NCI-H2227 (cell line): Measurements from ENCODE around the gene LSR.
"Not testable (repeated sequence)": the region's sequence is repeated elsewhere in the genome, so short reads cannot be mapped to it uniquely, and the experiment has no call there.

ENCODE experiments used
- DNase-seq: peaks from one replicate; lab custom pipeline; 2025; ENCODE audit not compliant: unreplicated experiment; lab: John Stamatoyannopoulos, UW

The LSR gene

DNA sequence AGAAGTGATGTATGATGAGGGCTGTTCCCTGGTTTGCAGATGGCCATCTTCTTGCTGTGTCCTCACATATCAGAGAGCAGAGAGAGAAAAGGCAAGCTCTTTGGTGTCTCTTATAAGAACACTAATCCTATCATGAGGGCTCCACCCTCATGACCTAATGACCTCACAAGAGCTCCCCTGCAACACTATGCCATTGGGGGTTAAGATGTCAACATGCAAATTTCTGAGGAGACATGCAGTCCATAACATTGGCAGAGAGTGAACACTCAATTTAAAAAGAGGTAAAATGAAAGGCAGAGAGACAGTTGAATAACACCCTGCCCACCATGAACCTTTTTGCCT, 31.2 kb upstream of the LSR start:
- DNase-seq: no peak

DNA sequence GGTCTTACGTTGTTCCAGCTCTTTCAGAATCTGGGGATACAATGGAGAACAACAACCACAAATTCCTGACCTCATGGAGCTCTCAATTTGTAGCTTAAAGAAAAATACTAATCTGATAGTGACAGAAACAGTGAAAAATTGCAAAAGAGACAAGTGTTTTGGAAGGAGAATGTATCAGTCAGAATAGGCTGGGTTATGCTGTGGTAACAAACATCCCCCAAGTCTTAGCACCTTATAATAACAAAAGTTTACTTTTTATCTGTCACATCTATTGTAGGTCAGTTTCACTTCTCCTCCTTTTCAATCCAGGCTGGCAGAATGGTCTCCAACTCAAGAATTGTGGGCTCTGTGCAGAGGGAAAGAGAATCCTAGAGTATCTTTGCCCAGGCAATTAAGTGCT, 29.8 kb upstream of the LSR start:
- no peak for DNase-seq

DNA sequence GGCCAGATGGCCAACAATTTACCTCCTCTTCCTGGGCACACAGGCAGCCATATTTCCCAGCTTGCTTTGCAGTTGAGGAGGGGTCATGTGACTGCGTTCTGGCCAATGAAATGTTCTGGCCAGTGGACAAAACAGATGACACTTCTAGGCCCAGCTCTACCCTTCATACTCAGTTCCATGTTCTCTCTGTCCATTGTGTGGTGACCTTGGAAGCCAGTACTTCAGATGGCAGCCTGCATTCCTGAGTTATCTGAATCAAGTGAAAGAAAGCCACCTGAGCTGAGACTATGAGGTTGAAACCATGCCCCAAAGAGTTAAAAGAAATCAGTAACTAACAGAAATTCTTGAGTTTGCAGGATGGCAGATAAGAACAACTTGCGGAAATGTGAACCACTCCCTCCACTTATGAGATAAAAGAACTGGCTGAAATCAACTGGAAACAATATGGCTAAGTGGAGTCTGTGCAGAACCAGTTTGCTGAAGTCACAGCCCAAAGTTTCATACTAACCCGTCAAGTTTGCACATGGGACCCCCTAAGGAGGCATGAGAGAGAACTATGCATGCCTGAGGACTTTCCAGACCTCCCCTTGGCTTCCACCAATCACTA, 28.4 kb upstream of the LSR start:
- DNase-seq: no peak

GRCh38 chr19:35220973-35221590, 27.7 kb upstream of the LSR start:
- DNase-seq: not testable (repeated sequence)

DNA sequence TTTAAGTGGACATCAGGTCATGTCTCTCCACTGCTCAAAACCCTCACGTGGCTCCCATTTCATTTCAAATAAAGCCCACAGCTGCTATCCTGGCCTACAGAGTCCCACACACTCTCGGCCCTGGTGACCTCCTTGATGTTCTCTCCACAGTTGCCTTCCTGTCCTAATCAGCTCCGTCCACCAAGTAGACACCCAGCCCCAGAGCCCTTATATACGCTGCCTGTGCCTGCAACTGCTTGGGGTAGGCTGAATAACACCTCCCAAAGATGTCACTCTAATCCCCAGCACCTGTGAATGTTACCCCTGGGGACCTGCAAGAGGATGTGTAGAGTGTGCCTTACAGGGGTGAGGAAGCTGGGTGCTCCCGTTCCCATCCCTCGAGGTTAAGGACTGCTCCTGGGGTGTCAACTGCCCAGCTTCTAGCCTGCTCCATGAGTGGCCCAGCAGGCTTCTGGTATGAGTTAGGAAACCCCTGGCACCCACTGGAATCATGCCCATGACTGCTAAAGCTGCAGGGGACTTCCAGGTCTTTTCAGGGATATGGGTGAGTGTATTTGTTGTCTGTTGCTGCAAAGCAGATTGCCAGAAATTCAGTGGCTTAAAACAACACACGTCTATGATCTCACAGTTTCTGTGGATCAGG, 26.3 kb upstream of the LSR start:
- no peak for DNase-seq

DNA sequence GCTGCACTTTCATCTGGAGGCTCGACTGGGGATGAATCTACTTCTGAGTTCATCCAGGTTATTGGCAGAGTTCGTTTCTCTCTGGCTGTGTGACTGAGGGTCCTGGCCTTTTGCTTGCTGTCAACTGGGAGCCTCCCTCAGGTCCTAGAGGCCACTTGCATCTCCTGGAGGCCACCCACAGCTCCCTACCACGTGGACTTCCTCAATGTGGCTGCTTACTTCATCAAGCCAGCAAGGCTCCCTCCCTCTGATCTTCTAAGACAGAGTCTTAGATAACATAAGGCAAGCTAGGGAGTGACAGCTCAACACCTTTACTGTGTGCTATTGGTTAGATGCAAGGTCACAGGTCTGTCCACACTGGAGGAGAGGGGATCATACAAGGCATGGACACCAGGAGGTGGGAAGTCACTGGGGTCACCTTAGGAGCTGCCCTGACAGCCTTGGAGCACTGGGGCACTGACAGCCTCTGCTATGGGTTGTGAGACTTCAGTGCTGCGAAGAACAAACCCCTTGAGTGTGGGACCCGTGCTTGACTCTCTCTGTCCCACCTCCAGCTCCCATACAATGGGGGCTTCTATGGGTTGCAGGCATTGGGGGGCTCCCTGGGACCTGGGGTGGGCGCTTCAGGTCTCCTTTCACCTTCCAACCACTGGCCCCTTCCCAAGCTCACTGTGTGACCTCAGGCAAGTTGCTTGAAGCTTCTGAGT, 25.6 kb upstream of the LSR start:
- no peak for DNase-seq

GRCh38 chr19:35223862-35224505, 24.8 kb upstream of the LSR start:
- no peak for DNase-seq

DNA sequence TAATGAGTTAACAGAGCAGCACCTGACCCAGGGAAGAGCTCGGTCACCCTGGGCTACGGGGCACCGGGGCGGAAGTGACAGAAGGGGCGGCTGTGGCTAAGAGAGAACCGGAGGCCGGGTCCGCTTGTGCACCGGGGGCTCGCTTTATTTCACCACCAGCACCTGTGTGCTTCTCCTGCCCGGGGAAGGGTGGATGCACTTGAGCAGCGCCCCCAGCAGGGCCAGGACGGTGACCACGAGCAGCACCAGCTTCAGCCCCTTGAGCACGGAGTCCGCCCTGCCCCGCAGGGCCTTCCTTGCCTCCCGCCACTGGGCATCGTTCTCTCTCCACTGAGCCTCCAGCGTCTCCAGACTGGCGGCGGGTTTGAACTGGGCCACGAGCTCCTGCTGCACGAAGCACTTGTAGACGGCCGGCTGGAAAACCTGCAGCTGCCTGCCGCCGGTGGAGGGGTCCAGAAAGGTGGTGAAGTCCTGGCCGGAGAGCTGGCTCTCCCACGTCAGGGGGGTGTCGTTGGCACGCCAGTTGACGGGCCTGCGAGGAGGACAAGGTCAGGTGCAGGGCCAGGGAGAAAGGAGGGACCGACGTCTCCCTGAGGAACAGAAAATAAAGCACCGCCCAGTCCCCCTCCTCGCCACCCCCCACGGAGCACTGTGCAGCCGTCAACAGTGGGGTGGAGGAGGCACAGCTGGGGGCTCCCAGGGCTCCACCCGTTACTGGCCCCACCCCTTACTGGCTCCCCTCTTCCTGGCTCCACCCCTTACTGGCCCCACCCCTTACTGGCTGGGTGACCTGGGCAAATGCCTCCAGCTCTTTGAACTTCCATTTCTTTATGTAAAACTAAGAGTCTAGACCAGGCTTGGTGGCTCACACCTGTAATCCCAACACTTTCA, 23.9 kb upstream of the LSR start:
- no peak for DNase-seq

GRCh38 chr19:35225951-35226350, 22.9 kb upstream of the LSR start:
- DNase-seq: no peak

- DNase-seq: no peak
Measured at GRCh38 chr19:35226748-35227147, 22.1 kb upstream of the LSR start.

- no peak for DNase-seq
Measured at GRCh38 chr19:35228177-35228930, 20.4 kb upstream of the LSR start, which contains the start of gene FAM187B. Gene FAM187B (minus strand): TSS chr19:35228739. CDS start chr19:35228680, 59 bp downstream.

DNA sequence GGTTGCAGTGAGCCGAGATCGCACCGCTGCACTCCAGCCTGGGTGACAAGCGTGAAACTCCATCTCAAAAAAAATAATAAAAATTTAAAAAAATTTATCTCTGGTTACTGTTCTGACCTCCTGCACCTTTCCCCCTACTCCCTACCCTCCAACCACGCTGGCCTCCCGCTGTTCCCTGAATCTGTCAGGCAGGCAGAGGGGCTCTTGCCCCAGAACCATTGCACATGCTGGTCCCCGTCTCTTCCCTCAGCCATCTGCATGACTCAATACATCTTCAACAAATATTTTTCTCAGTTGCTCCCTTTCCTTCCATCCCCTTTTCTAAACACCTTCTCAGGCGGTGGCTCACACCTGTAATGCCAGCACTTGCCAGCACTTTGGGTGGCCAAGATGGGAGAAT, 19.2 kb upstream of the LSR start:
- DNase-seq: no peak

- DNase-seq: no peak
Measured at GRCh38 chr19:35231956-35232645, 16.7 kb upstream of the LSR start.

DNA sequence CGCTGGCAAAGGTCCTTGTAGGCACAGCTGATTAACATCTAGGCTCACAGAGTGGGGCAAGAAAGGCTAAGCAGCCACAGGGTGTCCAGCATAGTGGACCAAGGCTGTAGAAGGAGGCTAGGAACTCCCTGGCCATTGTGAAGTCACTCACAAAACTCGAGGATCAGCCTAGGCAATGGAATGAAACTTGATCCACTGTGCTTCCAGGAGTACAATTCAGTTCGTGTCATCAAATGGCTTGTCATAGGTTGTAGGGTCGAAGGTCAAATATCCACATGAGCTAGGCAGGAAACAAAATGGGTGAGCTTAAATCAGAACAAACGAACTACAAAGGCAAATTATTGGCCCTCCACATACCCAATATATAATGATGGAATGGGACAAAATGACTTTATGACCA, 15.9 kb upstream of the LSR start:
- no peak for DNase-seq

DNA sequence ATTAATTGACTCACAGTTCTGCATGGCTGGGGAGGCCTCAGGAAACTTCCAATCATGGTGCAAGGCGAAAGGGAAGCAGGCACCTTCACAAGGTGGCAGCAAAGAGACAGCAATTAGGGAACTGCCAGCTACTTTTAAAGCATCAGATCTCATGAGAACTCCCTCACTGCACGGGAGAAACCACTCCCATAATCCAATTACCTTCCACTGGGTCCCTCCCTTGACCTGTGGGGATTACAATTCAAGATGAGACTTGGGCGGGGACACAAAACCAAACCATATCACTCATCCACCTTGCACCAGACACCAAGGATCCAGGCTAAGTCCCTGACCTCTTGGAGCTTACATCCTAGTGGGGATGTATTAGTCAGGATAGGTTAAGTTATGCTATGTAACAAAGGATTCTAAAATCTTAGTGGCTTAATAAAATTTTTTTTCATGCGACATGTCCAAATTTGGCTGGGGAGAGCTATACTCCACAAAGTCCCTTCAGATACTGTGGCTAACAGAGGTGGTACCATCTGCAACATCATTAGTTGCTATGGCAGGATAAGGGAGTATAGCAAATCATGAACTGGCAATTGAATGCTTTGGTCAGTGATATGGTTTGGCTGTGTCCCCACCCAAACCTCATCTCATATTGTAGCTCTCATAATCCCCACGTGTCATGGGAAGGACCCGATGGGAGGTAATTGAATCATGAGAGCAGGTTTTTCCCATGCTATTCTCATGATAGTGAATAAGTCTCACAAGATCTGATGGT, 12.0 kb upstream of the LSR start:
- no peak for DNase-seq

DNA sequence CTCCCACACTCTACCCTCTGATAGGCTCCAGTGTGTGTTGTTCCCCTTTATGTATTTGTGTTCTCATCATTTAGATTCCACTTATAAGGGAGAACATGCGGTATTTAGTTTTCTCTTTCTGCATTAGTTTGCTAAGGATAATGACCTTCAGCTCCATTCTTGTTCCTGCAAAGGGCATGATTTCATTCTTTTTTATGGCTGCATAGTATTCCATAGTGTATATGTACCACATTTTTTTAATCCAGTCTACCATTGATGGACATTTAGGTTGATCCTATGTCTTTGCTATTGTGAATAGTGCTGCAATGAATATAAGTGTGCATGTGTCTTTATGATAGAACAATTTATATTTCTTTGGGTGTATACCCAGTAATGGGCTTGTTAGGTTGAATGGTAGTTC, 9.2 kb upstream of the LSR start:
- not testable (repeated sequence) for DNase-seq

DNA sequence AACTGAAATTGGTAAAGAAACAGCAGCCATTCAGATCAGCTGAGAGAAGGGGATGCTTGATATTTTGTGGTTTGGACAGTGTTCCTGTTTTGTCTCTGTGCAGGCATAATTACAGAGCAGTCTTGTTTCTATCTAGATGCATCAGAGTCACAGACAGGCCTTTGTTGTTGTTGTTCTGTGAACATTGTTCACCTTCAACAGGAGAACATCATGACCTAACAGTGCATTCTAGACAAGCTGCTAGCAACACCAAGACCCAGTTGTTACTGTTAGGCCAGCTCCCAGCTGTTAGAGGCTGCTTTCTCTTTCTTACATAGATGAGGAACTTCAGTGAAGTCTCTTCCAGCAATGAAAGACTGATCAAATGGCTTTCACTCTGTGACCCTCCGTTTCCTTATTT, 8.5 kb upstream of the LSR start:
- no peak for DNase-seq

DNA sequence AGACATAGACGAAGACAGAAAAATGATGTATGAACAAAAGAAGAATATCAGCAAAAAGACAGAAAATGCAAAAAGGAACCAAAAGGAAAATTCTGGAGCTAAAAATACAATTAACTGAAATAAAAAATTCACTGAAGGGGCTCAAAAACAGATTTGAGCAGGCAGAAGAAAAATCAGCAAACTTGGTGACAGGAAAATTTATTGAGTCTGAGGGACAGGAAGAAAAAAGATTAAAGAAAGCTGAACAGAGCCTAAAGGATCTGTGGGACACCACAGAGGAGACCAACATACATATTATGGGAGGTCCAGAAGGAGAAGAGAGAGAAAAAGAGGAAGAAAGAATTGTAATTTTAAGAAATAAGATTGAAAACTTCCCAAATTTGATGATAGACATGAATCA, 7.4 kb upstream of the LSR start:
- DNase-seq: no peak
